Measurements from ENCODE around the gene GLO1.

DNA sequence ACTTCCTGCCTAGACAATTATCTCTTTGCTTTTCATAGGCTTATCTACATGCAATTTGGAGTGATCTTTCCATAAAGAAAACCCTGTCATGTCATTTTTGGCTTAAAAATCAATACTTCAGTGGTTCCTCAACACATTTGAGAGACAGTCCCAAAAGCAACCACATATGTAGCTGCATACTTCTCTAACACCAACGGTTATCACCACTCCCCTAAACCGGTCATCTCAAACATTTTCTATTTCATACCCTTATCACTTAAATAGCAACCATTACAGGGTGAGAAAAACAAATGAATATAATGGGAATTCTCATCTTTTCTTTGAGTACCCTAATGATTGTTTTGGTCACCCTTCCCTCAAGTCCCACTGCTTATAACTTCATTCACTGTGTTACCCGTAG is 5.1 kb downstream of the GLO1 start:
- TF ChIP-seq, protein P1, sequence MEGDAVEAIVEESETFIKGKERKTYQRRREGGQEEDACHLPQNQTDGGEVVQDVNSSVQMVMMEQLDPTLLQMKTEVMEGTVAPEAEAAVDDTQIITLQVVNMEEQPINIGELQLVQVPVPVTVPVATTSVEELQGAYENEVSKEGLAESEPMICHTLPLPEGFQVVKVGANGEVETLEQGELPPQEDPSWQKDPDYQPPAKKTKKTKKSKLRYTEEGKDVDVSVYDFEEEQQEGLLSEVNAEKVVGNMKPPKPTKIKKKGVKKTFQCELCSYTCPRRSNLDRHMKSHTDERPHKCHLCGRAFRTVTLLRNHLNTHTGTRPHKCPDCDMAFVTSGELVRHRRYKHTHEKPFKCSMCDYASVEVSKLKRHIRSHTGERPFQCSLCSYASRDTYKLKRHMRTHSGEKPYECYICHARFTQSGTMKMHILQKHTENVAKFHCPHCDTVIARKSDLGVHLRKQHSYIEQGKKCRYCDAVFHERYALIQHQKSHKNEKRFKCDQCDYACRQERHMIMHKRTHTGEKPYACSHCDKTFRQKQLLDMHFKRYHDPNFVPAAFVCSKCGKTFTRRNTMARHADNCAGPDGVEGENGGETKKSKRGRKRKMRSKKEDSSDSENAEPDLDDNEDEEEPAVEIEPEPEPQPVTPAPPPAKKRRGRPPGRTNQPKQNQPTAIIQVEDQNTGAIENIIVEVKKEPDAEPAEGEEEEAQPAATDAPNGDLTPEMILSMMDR (IDR thresholded peaks at IDR 0.05; ENCODE audit: borderline replicate concordance, extremely low read depth, low read length, poor library complexity, severe bottlenecking): no peak
- TF ChIP-seq EZH2 (IDR thresholded peaks at IDR 0.05; ENCODE audit: borderline replicate concordance, low read depth, low read length, severe bottlenecking): no peak
